ENCODE results near the gene GGA2.

DNA sequence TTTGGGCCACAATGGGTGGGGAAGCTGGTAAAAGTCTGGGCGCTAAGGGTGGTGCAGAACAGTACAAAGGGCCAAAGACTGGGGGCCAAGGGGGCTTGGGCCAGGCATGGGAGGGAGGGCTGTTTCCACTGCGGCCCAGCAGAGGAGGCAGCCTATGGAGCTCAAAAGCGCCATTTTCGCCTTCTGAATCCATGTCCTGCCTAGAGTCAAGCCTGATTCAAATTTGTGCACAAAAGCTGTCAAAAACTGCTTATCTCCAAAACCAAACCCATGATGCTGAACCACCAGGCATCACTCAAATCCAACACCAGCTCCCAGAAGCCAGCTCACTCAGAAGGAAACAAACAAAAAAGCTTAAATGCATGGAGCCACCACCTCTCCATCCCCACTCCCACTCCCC lies 73.3 kb downstream of the GGA2 start:
- TF ChIP-seq, protein P1, sequence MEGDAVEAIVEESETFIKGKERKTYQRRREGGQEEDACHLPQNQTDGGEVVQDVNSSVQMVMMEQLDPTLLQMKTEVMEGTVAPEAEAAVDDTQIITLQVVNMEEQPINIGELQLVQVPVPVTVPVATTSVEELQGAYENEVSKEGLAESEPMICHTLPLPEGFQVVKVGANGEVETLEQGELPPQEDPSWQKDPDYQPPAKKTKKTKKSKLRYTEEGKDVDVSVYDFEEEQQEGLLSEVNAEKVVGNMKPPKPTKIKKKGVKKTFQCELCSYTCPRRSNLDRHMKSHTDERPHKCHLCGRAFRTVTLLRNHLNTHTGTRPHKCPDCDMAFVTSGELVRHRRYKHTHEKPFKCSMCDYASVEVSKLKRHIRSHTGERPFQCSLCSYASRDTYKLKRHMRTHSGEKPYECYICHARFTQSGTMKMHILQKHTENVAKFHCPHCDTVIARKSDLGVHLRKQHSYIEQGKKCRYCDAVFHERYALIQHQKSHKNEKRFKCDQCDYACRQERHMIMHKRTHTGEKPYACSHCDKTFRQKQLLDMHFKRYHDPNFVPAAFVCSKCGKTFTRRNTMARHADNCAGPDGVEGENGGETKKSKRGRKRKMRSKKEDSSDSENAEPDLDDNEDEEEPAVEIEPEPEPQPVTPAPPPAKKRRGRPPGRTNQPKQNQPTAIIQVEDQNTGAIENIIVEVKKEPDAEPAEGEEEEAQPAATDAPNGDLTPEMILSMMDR (IDR thresholded peaks at IDR 0.05) = no peak
- TF ChIP-seq EZH2phosphoT487 (IDR thresholded peaks at IDR 0.05) (no peak), EZH2 (IDR thresholded peaks at IDR 0.05) (no peak)
